KOPT-K1 (cell line): Measurements from ENCODE around the gene DNAJC5.
A peak's percentile ranks its signal among the peaks of the same experiment; 100 is the strongest.
"Not testable (repeated sequence)": the region's sequence is repeated elsewhere in the genome, so short reads cannot be mapped to it uniquely, and the experiment has no call there.

Experiments used
- H3K27ac ChIP-seq: fragments of 200-600 bp; sonication (generic); 2 replicates; pipeline ENCODE4 v1.5.1; 2016; ENCODE audit warnings: antibody characterized with exemption, mild to moderate bottlenecking, low read depth, low read length; ENCODE audit not compliant: poor library complexity, severe bottlenecking
- H3K36me3 ChIP-seq: fragments of 200-600 bp; sonication (generic); 2 replicates; pipeline ENCODE4 v1.5.1; 2017; ENCODE audit warnings: antibody characterized with exemption, mild to moderate bottlenecking, low read length, moderate library complexity; ENCODE audit not compliant: insufficient read depth
- H3K9me3 ChIP-seq: fragments of 200-600 bp; sonication (generic); 2 replicates; pipeline ENCODE4 v1.5.1; 2017; ENCODE audit warnings: antibody characterized with exemption, low read length, mild to moderate bottlenecking; ENCODE audit not compliant: insufficient read depth, poor library complexity, severe bottlenecking

The DNAJC5 gene

DNA sequence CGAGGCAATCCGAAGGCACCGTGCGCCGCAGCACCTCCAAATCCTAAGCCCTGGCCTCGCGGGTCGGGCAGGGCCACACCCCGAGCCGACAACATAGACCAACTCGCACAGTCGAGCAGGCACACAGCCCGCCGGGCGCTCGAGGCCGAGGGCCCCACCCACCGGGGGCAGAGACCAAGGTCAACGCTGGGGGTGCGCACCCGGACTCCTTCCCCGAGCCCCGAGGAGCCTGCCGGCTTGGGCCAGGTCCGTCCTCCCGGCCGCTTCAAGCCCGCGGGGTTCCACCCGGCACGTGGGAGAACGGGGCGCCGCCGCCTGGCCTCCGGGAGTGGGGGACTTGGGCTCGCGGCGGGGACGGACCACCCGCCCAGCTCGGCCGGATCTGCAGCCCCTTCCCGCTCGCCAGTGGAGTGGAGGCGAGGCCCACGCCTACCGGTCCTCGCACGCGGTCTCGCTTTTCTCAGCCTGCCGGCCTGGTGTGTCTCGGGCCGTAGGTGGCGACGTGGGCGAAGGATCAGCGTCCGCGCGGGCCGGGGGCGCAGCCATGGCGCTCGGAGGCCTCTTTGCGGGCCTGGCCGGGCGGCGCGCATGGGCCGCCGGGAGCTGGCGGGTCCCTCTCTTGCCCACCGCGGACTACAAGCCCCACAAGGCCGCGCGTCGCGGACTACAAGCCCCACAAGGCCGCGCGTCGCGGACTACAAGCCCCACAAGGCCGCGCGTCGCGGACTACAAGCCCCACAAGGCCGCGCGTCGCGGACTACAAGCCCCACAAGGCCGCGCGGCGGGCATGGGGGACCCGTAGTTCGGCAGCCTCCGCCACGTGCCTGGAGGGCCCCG is 61.1 kb downstream of the DNAJC5 start, which contains the start of gene UCKL1:
TSS of gene UCKL1 (minus strand) at position 590 of the 837 bp plus-strand sequence. CDS start at position 546, 44 bp downstream.
- no peaks in the 10 kb centered on the region for H3K9me3 ChIP-seq
- peaks cover 29% of the 10 kb centered on the region for H3K36me3 ChIP-seq
- H3K27ac ChIP-seq, result peak within 1 kb of the TSS; percentile 96

- Histone ChIP-seq H3K36me3 (peaks cover 35% of the 10 kb centered on the region), H3K9me3 (no peaks in the 10 kb centered on the region), H3K27ac (no peak overlapping the region)
These were observed 61.7 kb downstream of the DNAJC5 start for GRCh38 chr20:63956664-63957003.

DNA sequence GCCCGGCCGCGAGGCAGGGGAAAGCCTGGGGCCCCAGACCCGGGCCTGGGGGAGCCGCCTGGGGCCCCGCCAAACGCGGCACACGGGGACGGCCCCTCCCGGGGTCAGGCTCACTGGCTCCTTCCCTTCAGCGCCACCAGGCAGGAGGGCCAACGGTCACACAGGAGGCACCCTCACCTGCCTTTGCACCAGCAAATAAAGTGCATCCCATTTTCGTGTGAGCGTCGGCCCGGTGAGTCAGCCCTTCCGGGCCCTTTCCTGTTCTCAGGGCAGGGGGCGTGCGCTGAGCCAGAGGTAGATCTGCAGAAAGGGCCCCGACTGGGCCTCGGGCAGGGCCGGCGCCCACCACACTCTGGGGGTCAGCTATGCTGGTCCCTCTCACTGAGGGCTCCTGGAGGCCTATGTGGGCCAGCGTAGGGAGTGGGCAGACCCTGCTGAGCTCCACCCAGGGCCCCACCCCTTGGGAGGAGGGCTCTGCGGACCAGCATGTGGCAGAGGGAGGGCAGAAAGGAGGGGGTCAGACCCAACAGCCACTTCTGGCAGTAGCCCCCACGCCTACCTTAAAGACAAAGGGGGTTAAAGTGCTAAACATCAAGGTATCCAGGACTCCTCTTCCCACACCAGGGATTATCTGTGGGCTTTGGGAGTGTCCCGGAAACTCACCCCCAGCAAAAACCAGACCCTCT is 62.2 kb downstream of the DNAJC5 start:
- peaks cover 38% of the 10 kb centered on the region for H3K36me3 ChIP-seq
- no peak overlapping the region for H3K27ac ChIP-seq
- H3K9me3 ChIP-seq, result no peaks in the 10 kb centered on the region

- Histone ChIP-seq H3K9me3 (no peaks in the 10 kb centered on the region), H3K27ac (no peak overlapping the region), H3K36me3 (peaks cover 39% of the 10 kb centered on the region)
These were observed 62.9 kb downstream of the DNAJC5 start for GRCh38 chr20:63957690-63958441.

DNA sequence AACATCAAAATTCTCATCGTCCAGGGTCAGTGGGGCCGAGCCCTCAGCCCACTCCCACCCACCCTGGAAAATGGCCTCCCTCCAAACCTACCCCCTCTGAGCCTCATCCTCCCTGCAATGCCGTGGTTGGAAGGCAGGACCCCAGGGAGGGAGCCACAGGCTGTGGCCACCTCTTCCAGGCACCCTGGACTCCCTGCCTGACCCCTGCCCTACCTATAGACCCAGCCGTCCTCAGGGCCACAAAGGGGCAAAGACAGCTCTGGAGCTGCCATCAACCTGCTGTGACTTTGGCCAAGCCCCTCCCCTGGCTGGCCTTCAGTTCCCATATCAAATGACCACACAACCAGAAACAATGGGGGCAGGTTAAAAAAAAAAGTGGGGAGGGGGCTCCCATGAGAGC is 63.5 kb downstream of the DNAJC5 start:
- Histone ChIP-seq H3K27ac (no peak overlapping the region), H3K36me3 (peaks cover 45% of the 10 kb centered on the region), H3K9me3 (peaks cover 6% of the 10 kb centered on the region)

DNA sequence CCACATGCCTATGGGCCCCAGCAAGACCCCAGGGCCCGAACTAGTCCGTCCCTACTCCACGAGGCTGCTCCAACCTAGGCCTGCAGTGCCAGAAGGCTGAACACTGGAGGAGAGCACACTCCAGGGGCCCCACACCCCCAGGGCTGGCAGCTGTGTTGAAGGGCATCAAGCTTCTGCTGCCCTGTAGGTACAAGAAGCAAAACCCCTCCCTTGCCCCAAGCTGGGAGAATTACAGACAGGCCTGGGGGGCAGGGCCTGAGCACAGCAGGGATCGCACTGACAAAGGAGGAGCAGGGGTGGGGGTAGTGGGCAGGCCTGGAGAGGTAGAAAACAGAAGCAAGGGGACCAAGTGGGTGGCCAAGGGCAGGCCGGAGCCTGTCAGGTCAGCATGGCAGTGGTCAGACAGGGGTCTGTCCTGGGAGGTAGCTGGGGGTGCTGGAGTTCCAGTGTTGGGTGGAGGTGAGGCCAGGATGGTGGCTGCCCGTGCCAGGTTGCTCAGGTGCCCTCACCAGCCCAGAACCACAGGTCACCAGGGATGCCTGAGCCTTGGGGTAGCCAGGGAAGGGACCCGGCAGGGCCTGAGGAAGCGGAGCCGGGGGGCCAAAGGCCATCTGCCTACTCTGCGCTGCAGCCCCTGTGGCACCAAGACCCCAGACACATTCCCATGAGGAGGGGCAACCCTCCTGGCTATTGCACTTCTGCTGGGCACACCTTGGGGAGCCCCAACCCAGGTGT is 64.2 kb downstream of the DNAJC5 start:
- H3K36me3 ChIP-seq, result peaks cover 51% of the 10 kb centered on the region
- H3K27ac ChIP-seq, result no peak overlapping the region
- H3K9me3 ChIP-seq, result peaks cover 13% of the 10 kb centered on the region

- Histone ChIP-seq H3K9me3 (peaks cover 18% of the 10 kb centered on the region), H3K27ac (no peak overlapping the region), H3K36me3 (peaks cover 57% of the 10 kb centered on the region)
These were observed 64.8 kb downstream of the DNAJC5 start for GRCh38 chr20:63959699-63960075.

DNA sequence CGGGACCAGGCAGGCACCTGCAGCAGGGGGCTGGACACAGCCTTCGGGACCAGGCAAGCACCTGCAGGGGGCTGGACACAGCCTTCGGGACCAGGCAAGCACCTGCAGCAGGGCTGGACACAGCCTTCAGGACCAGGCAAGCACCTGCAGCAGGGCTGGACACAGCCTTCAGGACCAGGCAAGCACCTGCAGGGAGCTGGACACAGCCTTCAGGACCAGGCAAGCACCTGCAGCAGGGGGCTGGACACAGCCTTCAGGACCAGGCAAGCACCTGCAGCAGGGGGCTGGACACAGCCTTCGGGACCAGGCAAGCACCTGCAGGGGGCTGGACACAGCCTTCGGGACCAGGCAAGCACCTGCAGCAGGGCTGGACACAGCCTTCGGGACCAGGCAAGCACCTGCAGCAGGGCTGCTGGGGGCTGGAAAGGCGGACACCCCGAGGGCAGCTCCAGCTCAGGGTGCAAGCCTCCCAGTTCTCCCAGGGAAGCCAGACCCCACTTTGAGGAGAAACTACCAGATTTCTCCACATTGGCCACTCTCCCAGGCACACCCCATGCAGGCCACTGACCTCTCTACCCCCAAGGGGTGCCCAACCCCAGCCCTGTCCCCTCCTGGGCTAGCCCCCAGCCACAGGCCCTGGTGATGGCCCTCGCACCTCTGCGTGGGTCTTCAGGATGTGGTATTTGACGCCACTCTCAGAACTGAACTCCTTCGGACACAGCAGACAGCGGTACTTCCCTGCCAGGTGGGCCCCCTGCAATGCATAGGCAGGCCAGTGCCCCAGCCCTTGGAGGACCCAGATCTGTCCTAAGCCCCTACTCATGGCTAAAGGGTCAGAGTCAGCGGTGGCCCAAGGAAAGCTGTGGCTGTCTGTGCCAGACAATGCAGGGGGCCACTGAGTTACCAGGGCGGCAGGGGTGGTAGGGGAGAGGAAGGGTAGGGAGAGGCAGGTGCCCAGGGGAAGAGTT is 66.0 kb downstream of the DNAJC5 start:
- not testable (repeated sequence) for H3K27ac ChIP-seq
- Histone ChIP-seq H3K9me3 (peaks cover 26% of the 10 kb centered on the region), H3K36me3 (peaks cover 59% of the 10 kb centered on the region)

GRCh38 chr20:63961664-63962425 is 66.9 kb downstream of the DNAJC5 start:
- Histone ChIP-seq H3K9me3 (peaks cover 35% of the 10 kb centered on the region), H3K36me3 (peaks cover 68% of the 10 kb centered on the region), H3K27ac (no peak overlapping the region)

DNA sequence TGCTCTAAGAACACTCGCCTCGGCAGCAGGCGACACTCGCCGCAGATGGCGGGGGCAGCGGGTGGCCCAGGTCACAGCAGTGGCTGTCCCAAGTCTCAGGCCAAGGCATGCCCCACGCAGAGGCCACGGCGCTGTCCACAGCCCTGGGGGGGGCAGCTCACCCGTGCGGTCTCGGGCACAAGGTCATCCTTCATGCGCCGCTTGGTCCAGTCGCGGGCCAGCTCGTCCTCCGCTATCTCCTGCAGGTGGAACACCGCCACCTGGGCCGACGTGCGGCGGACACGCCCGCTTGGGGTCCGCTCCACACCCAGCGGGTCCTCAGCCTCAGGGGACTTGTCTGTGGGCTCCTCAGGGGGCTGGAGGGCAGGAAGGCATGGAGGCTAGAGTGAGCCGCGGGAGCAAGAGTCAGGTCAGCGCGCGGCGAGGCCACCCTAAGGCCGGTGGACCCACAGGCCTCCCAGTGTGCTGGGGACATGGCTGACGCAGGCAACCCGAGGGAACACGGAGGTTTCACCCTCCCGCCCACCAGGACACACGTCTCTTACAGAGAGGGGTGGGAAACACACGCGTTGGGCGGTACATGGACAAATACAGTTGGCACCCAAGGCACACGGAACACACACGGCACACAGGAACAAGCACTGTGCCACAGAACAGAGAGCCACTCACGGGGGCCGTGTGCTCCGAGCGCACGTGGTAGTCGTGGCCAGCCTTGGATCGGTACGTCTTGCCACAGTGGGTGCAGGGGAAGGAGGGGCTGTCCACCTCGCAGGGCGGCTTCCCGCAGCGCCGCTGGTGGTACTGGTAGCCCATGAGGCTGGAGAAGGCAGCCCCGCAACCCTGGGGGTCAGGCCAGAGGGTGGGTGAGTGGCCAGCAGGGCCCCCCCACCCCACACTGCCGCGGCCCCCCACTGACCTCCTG is 67.8 kb downstream of the DNAJC5 start:
- Histone ChIP-seq H3K9me3 (peaks cover 43% of the 10 kb centered on the region), H3K27ac (no peak overlapping the region), H3K36me3 (peaks cover 76% of the 10 kb centered on the region)

DNA sequence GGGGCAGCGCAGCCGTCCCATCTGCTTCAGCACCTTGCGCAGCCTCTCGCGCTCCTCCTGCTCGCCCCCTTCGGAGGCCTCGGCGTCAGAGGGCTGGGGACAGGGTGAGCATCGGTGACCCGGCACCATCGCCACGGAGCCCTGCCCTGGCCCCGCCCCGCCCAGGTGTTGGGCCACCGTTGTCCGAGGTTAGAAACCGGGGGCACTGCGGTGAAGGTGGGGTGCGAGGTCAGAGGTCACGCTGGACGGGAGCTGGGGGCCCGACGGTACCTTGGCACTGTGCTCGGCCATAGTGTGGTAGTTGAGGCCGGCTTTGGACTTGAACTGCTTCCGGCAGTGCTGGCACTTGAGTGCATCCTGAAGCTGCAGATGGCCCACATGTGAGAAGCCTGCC is 68.4 kb downstream of the DNAJC5 start:
- peaks cover 50% of the 10 kb centered on the region for H3K9me3 ChIP-seq
- H3K27ac ChIP-seq, result no peak overlapping the region
- H3K36me3 ChIP-seq, result peaks cover 83% of the 10 kb centered on the region

GRCh38 chr20:63963784-63964301 is 68.9 kb downstream of the DNAJC5 start:
- Histone ChIP-seq H3K27ac (no peak overlapping the region), H3K9me3 (peaks cover 54% of the 10 kb centered on the region)

More at GRCh38 chr20:63963784-63964301, 68.9 kb downstream of the DNAJC5 start:
- H3K36me3 ChIP-seq, result peaks cover 80% of the 10 kb centered on the region
